ENCODE data around the gene VIT. TPM values are rescaled to one million over a fixed set of nuclear protein-coding genes. Genes with fewer than 3 reads are reported as not detected.
"Not testable (repeated sequence)": the region's sequence is repeated elsewhere in the genome, so short reads cannot be mapped to it uniquely, and the experiment has no call there.

VIT gene
- total and polyA plus RNA-seq, 9 donors: 2.9 to 29.7 (median 19.4) TPM

DNA sequence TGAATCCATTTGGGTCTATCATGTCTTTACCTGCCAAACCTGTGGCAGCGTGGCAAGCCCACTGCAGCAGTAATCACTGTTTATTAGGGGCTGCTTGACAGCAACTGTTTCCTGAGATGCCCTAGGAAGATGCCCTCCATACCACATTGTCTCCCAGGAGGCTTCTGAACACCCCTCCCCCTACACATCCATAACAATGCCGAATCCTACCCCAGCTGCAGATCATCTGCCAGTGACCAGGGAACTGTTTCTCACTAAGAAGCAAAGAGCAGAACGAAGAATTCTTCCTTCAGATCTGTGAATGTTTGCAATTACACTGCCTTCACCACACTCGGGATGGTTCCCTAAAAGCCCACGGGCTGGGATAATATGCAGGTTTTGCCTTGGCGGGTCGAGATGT lies 127.8 kb downstream of the VIT start:
- no peaks in the 10 kb centered on the region for H3K27me3 ChIP-seq
- 49 to 70% (median 58%) methylated on average over 7 of the region's 7 CpGs for WGBS, 3 donors
- no peaks in the 10 kb centered on the region for H3K36me3 ChIP-seq
- TF ChIP-seq POLR2A (IDR thresholded peaks at IDR 0.05) (no peak), EP300 (IDR thresholded peaks at IDR 0.05) (no peak)
- TF ChIP-seq, protein P1, sequence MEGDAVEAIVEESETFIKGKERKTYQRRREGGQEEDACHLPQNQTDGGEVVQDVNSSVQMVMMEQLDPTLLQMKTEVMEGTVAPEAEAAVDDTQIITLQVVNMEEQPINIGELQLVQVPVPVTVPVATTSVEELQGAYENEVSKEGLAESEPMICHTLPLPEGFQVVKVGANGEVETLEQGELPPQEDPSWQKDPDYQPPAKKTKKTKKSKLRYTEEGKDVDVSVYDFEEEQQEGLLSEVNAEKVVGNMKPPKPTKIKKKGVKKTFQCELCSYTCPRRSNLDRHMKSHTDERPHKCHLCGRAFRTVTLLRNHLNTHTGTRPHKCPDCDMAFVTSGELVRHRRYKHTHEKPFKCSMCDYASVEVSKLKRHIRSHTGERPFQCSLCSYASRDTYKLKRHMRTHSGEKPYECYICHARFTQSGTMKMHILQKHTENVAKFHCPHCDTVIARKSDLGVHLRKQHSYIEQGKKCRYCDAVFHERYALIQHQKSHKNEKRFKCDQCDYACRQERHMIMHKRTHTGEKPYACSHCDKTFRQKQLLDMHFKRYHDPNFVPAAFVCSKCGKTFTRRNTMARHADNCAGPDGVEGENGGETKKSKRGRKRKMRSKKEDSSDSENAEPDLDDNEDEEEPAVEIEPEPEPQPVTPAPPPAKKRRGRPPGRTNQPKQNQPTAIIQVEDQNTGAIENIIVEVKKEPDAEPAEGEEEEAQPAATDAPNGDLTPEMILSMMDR (IDR thresholded peaks at IDR 0.05): no peak
- no peak overlapping the region for H3K27ac ChIP-seq
- no peaks in the 10 kb centered on the region for H3K9me3 ChIP-seq
- intact Hi-C loops (cut with DNase I): no loop called here
- DNase-seq: no peak
- no peaks in the 10 kb centered on the region for H3K4me1 ChIP-seq (ENCODE audit: insufficient read depth)
- no peak overlapping the region for H3K4me3 ChIP-seq

DNA sequence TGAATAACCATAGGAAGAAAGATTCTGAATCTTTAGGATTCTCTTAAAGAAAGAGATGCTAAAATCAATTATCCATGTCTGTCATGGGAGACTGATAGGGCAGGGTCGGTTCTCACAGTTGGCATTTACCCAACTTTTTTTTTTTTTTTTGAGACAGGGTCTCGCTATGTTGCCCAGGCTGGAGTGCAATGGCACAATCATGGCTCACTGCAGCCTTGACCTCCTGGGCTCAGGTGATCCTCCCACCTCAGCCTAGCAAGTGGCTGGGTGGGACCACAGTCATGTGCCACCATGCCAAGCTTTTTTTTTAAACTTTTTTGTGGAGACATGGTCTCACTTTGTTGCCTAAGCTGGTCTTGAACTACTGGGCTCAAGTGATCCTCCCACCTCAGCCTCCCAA lies 128.2 kb downstream of the VIT start:
- H3K27me3 ChIP-seq; H3K27ac ChIP-seq; DNase-seq; H3K9me3 ChIP-seq; H3K4me3 ChIP-seq; H3K4me1 ChIP-seq (ENCODE audit: insufficient read depth); H3K36me3 ChIP-seq; intact Hi-C loops (cut with DNase I): not testable (repeated sequence)
- WGBS, 3 donors: 57 to 70% (median 66%) methylated on average over 2 of the region's 2 CpGs

DNA sequence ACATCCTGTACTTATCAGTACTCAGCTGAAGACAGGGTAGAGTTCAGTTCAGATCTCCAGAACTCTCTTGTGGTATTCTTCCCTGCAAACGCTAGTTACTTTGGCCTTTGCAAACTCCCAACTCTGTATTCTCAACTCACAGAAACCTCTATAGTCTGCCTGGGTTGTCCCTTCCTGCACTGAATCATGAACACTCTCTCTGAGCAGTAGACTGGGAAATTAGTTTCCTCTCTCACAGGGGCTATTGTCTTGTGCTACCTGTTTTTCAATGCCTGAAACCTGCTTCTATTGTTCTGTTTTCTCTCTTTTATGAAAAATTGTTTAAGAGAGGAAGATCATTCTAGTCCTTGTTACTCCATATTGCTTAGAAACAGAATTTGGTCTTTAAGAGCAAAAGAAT lies 134.7 kb downstream of the VIT start:
- H3K36me3 ChIP-seq: no peaks in the 10 kb centered on the region
- H3K9me3 ChIP-seq: no peaks in the 10 kb centered on the region
- no peaks in the 10 kb centered on the region for H3K4me1 ChIP-seq (ENCODE audit: insufficient read depth)
- intact Hi-C loops (cut with DNase I): no loop called here
- H3K27me3 ChIP-seq: no peaks in the 10 kb centered on the region
- no peak overlapping the region for H3K4me3 ChIP-seq
- TF ChIP-seq, protein P1 (IDR thresholded peaks at IDR 0.05): no peak
- TF ChIP-seq EP300 (IDR thresholded peaks at IDR 0.05): no peak
- H3K27ac ChIP-seq: no peak overlapping the region
- no peak for DNase-seq
- 41 to 63% (median 56%) methylated on average over 1 of the region's 1 CpG for WGBS, 3 donors

DNA sequence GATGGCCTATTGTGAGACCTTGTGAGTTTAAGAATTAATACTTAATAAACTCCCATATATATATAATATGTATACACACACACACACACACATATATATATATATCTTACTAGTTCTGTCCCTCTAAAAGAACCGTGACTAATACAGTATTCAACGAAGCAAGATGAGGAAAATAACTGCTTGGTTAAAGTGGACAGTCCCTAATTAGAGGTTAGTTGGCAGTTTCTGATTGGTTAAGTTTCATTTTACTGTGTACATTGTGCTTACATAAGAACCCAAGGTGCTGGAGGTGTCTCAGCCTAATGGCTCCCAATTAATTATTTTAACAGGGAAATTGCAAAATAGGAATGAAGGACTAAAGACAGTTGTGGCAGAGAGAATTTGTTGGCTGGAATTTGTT lies 137.7 kb downstream of the VIT start:
- Histone ChIP-seq H3K36me3 (no peaks in the 10 kb centered on the region), H3K4me3 (no peak overlapping the region), H3K9me3 (no peaks in the 10 kb centered on the region), H3K4me1 (ENCODE audit: insufficient read depth) (no peaks in the 10 kb centered on the region), H3K27ac (no peak overlapping the region), H3K27me3 (no peaks in the 10 kb centered on the region)
- intact Hi-C loops (cut with DNase I): no loop called here
- no peak for DNase-seq
- TF ChIP-seq POLR2A (IDR thresholded peaks at IDR 0.05): no peak
- WGBS, 3 donors: 88 to 96% (median 91%) methylated on average over 2 of the region's 2 CpGs

DNA sequence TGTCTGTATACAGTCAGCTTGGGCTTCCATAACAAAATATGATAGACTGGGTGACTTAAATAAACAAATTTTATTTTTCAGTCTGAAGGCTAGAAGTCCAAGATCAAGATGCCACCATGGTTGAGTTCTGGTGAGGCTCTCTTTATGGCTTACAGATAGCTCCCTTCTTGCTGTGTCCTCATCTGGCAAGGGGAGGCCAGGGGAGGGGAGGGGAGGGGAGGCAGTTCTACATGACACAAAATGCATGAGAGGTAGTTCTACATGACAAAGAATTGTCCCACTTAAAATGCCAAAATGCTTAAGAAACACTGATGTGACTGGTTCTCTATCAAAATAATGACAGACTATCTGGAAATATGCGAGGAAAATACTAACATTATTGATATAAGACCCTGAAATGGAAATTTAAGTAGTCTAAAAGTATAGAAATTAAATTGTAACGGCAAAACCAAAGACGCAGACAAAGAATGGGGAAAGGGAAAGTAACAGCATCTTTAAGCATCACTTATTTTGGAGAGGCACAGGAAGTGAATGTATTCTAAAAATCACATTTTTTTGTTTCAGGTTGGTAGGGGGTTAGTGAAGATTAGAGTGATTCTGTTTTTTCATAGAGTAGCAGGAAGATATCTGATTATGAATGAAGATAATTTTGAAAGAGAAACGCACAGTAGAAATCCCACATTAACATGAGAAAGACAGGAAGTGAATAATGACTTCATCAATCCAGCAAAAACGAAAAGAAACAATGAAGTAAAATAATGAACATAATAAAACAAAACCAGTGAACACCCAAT lies 138.4 kb downstream of the VIT start:
- no peak overlapping the region for H3K27ac ChIP-seq
- no peak for DNase-seq
- no peaks in the 10 kb centered on the region for H3K4me1 ChIP-seq (ENCODE audit: insufficient read depth)
- no peak overlapping the region for H3K4me3 ChIP-seq
- TF ChIP-seq POLR2A (IDR thresholded peaks at IDR 0.05) (no peak), EP300 (IDR thresholded peaks at IDR 0.05) (no peak)
- TF ChIP-seq, protein P1 (IDR thresholded peaks at IDR 0.05): no peak
- H3K36me3 ChIP-seq: no peaks in the 10 kb centered on the region
- H3K27me3 ChIP-seq: no peaks in the 10 kb centered on the region
- H3K9me3 ChIP-seq: no peaks in the 10 kb centered on the region
- intact Hi-C loops (cut with DNase I): no loop called here
- WGBS, 3 donors: 39 to 44% (median 42%) methylated on average over 5 of the region's 5 CpGs
